ENCODE data around the gene DGKB. TPM values are rescaled to one million over a fixed set of nuclear protein-coding genes. Genes with fewer than 3 reads are reported as not detected.

DGKB gene
- total and polyA plus RNA-seq, 2 of the 8 experiments (the other 6 are each of a cell fraction or from before 2014, with no cell fraction given): 1.9 to 2.6 TPM

DNA sequence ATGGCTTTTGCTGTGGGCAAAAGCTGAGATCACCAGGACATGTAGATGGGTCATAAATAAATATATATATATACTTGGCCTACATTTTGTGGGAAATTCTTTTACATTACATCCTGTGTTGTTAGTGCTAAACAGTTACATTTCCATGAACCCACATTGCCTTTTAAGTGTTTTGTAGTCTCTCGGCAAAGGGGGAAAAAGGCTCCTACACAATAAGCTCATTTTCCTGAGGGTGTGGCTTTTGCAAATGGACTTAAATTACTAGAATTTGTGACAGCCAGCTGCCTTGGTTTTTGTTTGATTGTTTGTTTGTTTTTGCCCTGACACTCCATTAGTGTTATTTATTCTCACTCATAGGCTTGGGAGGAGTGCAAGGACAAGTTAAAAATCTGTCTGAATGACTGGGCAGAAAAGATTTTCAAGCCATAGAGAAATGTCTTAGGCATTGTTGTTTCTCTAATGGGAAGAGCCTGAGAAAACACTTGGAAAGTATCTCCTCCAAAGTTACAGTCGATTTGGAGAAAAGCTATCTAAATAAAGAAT lies 128.8 kb downstream of the DGKB start:
- Histone ChIP-seq H2BK120ac (replicated peaks; ENCODE audit: low read depth, low read length) (no peak overlapping the region), H4K8ac (ENCODE audit: extremely low read depth, insufficient read depth, low read length) (no peak overlapping the region), H3K14ac (ENCODE audit: insufficient read length) (no peak overlapping the region), H2BK12ac (ENCODE audit: low read depth, low read length) (no peak overlapping the region), H3K23ac (ENCODE audit: insufficient read length) (no peak overlapping the region), H2AFZ (ENCODE audit: low read length) (no peak overlapping the region), H2BK15ac (ENCODE audit: low read length) (no peak overlapping the region), H3K23me2 (ENCODE audit: low read depth, low read length) (no peaks in the 10 kb centered on the region), H2BK5ac (ENCODE audit: low read depth, low read length) (no peak overlapping the region), H3K36me3 (ENCODE audit: control insufficient read depth in 2 of 4, insufficient read depth in 4 of 4, low read length in 3 of 4) (no peaks in the 10 kb centered on the region; a peak in 1 of 8 replicates), H3K27ac (ENCODE audit: low read depth, low read length) (no peak overlapping the region), H3K27me3 (replicated peaks in 1 of 4; ENCODE audit: control insufficient read depth in 3 of 4, extremely low read depth in 1 of 4, insufficient read depth in 3 of 4, low read length in 3 of 4) (no peaks in the 10 kb centered on the region), H3K9me3 (ENCODE audit: insufficient read depth in 2 of 2, low read depth in 1 of 2, low read length in 1 of 2) (peaks cover 19 to 20% of the 10 kb centered on the region in 2 experiments; a peak in 3 of 4 replicates), H3K4me2 (ENCODE audit: insufficient read depth in 1 of 2, low read depth in 2 of 2, low read length in 2 of 2) (no peak overlapping the region), H2BK20ac (ENCODE audit: low read length) (no peak overlapping the region), H4K5ac (ENCODE audit: insufficient read length, low read depth, low read length) (no peak overlapping the region), H3K4me3 (ENCODE audit: extremely low read depth in 1 of 4, insufficient read depth in 2 of 4, low read depth in 3 of 4, low read length in 4 of 4) (no peak overlapping the region), H4K20me1 (replicated peaks in 1 of 2; ENCODE audit: control insufficient read depth in 1 of 2, insufficient read depth in 2 of 2, low read length in 2 of 2) (no peaks in the 10 kb centered on the region), H2AK5ac (ENCODE audit: low read depth, low read length) (no peak overlapping the region), H3K79me2 (ENCODE audit: control insufficient read depth in 1 of 2, insufficient read depth in 2 of 2, low read length in 2 of 2) (no peaks in the 10 kb centered on the region), H3K79me1 (ENCODE audit: low read depth, low read length) (no peaks in the 10 kb centered on the region), H3K9ac (replicated peaks in 1 of 4; ENCODE audit: extremely low read depth in 1 of 4, low read depth in 3 of 4, low read length in 3 of 4) (no peak overlapping the region), H3K4me1 (replicated peaks in 1 of 4; ENCODE audit: control insufficient read depth in 3 of 4, insufficient read depth in 4 of 4, low read length in 3 of 4) (peaks cover 0 to 4% (median 0%) of the 10 kb centered on the region in 4 experiments; a peak in 1 of 7 replicates), H3K56ac (replicated peaks; ENCODE audit: insufficient read length, low read depth, low read length) (no peak overlapping the region), H4K91ac (replicated peaks; ENCODE audit: insufficient read length, low read length) (no peak overlapping the region), H3K18ac (ENCODE audit: extremely low read depth, low read length) (no peak overlapping the region), H3K4ac (replicated peaks; ENCODE audit: insufficient read length, low read depth, low read length) (no peak overlapping the region)
- TF ChIP-seq FOSL1 (IDR thresholded peaks at IDR 0.05; ENCODE audit: insufficient read depth, low read depth, low read length) (no peak), GTF2F1 (IDR thresholded peaks at IDR 0.05; ENCODE audit: borderline replicate concordance, low read depth, low read length) (no peak)
- TF ChIP-seq, protein P1, sequence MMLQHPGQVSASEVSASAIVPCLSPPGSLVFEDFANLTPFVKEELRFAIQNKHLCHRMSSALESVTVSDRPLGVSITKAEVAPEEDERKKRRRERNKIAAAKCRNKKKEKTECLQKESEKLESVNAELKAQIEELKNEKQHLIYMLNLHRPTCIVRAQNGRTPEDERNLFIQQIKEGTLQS (IDR thresholded peaks at IDR 0.05; ENCODE audit: insufficient read depth, low read depth, low read length): no peak
- POLR2A ChIA-PET (ENCODE audit: partially characterized antibody): no interaction called here
- 93% methylated on average over 2 of the region's 2 CpGs; no CpG with 5 or more reads in 1 of the 2 experiments for WGBS, 2 experiments (ENCODE audit: extremely low coverage in 1 of 2, insufficient coverage in 1 of 2, insufficient read length in 1 of 2, insufficient replicate concordance in 2 of 2, low coverage in 1 of 2, low lambda C conversion rate in 2 of 2, missing lambda C conversion rate in 1 of 2)
- CTCF ChIA-PET (ENCODE audit: partially characterized antibody): no interaction called here
- FAIRE-seq (no peak), DNase-seq (ENCODE audit: low read depth in 1 of 2, low spot score in 2 of 2) (no peak)

Measured in H1 (cell line).